ENCODE data around the gene SPOCK2.
A peak's percentile ranks its signal among the peaks of the same experiment; 100 is the strongest.

The SPOCK2 gene

DNA sequence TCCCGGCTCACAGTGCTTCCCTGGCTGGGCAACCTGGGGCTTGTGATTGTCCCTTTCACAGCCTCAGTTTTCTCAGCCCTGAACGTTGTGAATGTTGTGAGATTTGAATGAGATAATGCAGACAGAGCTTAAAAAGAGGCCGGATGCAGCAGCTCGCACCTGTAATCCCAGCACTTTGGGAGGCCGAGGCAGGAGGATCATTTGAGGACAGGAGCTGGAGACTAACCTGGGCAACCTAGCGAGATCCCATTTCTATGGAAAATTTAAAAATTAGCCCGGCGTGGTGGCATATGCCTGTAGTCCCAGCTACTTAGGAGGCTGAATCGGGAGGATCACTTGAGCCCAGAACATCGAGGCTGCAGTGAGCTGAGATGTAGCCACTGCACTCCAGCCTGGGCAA lies 56.6 kb downstream of the SPOCK2 start:
- H3K27ac ChIP-seq (ENCODE audit: extremely low read depth, low read depth, low read length) = no peak overlapping the region
- H3K9me3 ChIP-seq (ENCODE audit: control insufficient read depth, insufficient read depth, low read depth, low read length) = no peaks in the 10 kb centered on the region
- ChIA-PET CTCF (interaction anchor here (1.1 to 2.5 kb wide), 3 partner anchors 17 to 135 kb away, joined by 5 to 8 read pairs (median 7); no protein-coding TSS in a partner anchor), POLR2A (no interaction called here)
- H3K4me3 ChIP-seq (ENCODE audit: low read depth, low read length) = no peak overlapping the region
- no peaks in the 10 kb centered on the region for H3K36me3 ChIP-seq (ENCODE audit: control insufficient read depth in 2 of 2, insufficient read depth in 1 of 2, low read length in 2 of 2)
- peaks cover 7% of the 10 kb centered on the region; the same call in 1 of the 2 replicates for H3K4me1 ChIP-seq (ENCODE audit: control insufficient read depth, insufficient read depth, low read length)
- TF ChIP-seq ZNF121 (tag by site-specific recombination; IDR thresholded peaks at IDR 0.05) (0 out of 2 replicates have a peak, but pooled peaks have one; percentile 25), ZNF239 (tag by site-specific recombination; IDR thresholded peaks at IDR 0.05) (no peak)

DNA sequence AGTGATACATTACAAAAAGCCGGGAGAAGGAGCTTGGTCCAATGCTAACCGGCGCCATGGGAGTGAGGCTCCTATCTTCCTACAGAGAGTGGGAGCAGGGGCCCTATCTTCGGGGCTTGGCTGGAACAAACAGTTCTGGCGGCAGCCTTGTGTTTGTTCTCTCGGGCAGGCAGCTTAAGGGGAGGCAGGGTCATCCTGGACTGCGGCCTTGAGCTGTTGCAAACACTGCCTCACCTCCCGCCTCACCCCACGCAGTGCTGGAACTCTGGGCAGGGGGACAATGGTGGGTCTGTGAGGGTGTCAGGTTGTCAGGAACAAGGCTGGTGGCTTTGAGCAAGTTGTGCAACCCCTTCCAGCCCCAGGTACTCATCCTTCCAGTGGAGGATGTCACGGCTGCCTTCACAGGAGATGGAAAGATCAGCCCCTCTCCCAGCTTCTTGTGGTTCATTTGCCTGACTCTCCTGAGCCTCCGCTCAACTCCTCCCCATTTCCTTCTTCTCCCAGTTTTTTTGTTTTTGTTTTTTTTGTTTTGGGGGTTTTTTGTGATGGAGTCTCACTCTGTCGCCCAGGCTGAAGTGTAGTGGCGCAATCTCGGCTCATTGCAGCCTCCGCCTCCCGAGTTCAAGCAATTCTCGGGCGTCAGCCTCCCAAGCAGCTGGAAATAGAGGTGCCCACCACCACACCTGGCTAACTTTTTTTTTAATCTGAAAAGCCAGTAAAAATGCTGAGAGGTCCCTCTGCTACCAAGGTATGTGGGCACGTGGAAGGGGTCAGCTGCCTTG lies 57.4 kb downstream of the SPOCK2 start:
- POLR2A ChIA-PET = interaction anchor here (0.5 kb wide), 1 partner anchor 1532 kb away, joined by 3 read pairs; no protein-coding TSS in a partner anchor
- no peak overlapping the region for H3K27ac ChIP-seq (ENCODE audit: extremely low read depth, low read depth, low read length)
- H3K4me1 ChIP-seq (ENCODE audit: control insufficient read depth, insufficient read depth, low read length) = peaks cover 12% of the 10 kb centered on the region; the same call in 1 of the 2 replicates
- H3K9me3 ChIP-seq (ENCODE audit: control insufficient read depth, insufficient read depth, low read depth, low read length) = no peaks in the 10 kb centered on the region
- CTCF ChIA-PET = interaction anchor here (0.5 to 2.5 kb wide), 6 partner anchors 18 to 799 kb away, joined by 3 to 8 read pairs (median 4); no protein-coding TSS in a partner anchor
- TF ChIP-seq ZNF354C (tag by site-specific recombination; IDR thresholded peaks at IDR 0.05; ENCODE audit: borderline replicate concordance, low read depth) (no peak), ZNF133 (tag by site-specific recombination; IDR thresholded peaks at IDR 0.05) (no peak), ZNF792 (tag by site-specific recombination; IDR thresholded peaks at IDR 0.05) (no peak), ZNF341 (tag by site-specific recombination; IDR thresholded peaks at IDR 0.05; ENCODE audit: low read depth) (peak; percentile 88)
- no peaks in the 10 kb centered on the region for H3K36me3 ChIP-seq (ENCODE audit: control insufficient read depth in 2 of 2, insufficient read depth in 1 of 2, low read length in 2 of 2)
- H3K4me3 ChIP-seq (ENCODE audit: low read depth, low read length) = no peak overlapping the region

DNA sequence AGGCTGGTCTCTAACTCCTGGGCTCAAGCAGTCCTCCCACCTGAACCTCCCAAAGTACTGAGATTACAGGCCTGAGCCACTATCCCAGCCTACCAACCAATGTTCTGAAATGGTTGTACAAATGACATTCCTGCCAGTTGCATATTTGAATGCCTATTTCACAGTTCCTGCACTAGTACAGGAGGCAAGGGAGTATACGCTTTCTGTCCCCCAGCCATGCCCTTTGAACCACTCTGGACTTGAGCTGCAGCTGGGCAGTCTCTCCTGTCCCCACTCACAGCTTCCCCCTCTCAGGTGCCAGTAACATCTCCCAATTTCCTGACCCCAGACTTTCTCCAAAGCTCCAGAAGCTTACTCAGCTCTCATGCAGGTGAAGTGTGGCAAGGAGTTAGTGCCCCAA lies 58.9 kb downstream of the SPOCK2 start:
- H3K36me3 ChIP-seq (ENCODE audit: control insufficient read depth in 2 of 2, insufficient read depth in 1 of 2, low read length in 2 of 2) = no peaks in the 10 kb centered on the region
- CTCF ChIA-PET = interaction anchor here (1.2 to 2.5 kb wide), 2 partner anchors 19 to 133 kb away, joined by 3 to 8 read pairs; no protein-coding TSS in a partner anchor
- H3K27ac ChIP-seq (ENCODE audit: extremely low read depth, low read depth, low read length) = no peak overlapping the region
- H3K9me3 ChIP-seq (ENCODE audit: control insufficient read depth, insufficient read depth, low read depth, low read length) = no peaks in the 10 kb centered on the region
- TF ChIP-seq ZNF239 (tag by site-specific recombination; IDR thresholded peaks at IDR 0.05) = no peak
- TF ChIP-seq GFI1B (tag by site-specific recombination; IDR thresholded peaks at IDR 0.05) = no peak
- TF ChIP-seq ZNF571 (tag by site-specific recombination; IDR thresholded peaks at IDR 0.05) = no peak
- no peak for TF ChIP-seq ZBTB48 (tag by site-specific recombination; IDR thresholded peaks at IDR 0.05)
- TF ChIP-seq ZNF555 (tag by site-specific recombination; conservative IDR thresholded peaks at IDR 0.05) = no peak
- no peak for TF ChIP-seq ZNF792 (tag by site-specific recombination; IDR thresholded peaks at IDR 0.05)
- no peak for TF ChIP-seq WT1 (tag by site-specific recombination; IDR thresholded peaks at IDR 0.05)
- POLR2A ChIA-PET = no interaction called here
- H3K4me1 ChIP-seq (ENCODE audit: control insufficient read depth, insufficient read depth, low read length) = peaks cover 12% of the 10 kb centered on the region; the same call in 1 of the 2 replicates
- H3K4me3 ChIP-seq (ENCODE audit: low read depth, low read length) = no peak overlapping the region

DNA sequence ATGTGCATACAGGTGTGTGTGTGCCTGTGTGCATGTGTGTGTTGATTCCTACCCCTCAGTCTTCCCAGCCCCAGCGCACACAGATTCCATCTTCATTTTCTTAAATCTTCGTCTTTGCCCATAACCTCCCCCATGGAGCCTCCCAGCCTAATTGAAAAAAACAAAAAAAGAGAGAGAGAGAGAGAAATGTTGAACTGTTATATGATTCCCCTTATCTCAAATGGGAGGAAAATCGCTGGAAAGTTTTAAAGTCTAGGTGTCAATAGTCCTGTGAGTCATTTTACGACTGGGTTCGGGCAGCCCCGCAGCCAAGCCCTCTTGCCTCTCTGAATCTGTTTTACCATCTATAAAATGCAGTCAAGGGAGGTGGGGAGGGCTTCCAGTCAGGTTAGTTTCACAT lies 60.9 kb downstream of the SPOCK2 start:
- no peaks in the 10 kb centered on the region for H3K9me3 ChIP-seq (ENCODE audit: control insufficient read depth, insufficient read depth, low read depth, low read length)
- peaks cover 12% of the 10 kb centered on the region; the same call in 1 of the 2 replicates for H3K4me1 ChIP-seq (ENCODE audit: control insufficient read depth, insufficient read depth, low read length)
- no peaks in the 10 kb centered on the region for H3K36me3 ChIP-seq (ENCODE audit: control insufficient read depth in 2 of 2, insufficient read depth in 1 of 2, low read length in 2 of 2)
- H3K27ac ChIP-seq (ENCODE audit: extremely low read depth, low read depth, low read length) = no peak overlapping the region; the same call in 1 of the 2 replicates
- H3K4me3 ChIP-seq (ENCODE audit: low read depth, low read length) = no peak overlapping the region
- POLR2A ChIA-PET = no interaction called here
- CTCF ChIA-PET = interaction anchor here (1.7 kb wide), 1 partner anchor 17 kb away, joined by 5 read pairs; no protein-coding TSS in a partner anchor
- TF ChIP-seq, protein P1, sequence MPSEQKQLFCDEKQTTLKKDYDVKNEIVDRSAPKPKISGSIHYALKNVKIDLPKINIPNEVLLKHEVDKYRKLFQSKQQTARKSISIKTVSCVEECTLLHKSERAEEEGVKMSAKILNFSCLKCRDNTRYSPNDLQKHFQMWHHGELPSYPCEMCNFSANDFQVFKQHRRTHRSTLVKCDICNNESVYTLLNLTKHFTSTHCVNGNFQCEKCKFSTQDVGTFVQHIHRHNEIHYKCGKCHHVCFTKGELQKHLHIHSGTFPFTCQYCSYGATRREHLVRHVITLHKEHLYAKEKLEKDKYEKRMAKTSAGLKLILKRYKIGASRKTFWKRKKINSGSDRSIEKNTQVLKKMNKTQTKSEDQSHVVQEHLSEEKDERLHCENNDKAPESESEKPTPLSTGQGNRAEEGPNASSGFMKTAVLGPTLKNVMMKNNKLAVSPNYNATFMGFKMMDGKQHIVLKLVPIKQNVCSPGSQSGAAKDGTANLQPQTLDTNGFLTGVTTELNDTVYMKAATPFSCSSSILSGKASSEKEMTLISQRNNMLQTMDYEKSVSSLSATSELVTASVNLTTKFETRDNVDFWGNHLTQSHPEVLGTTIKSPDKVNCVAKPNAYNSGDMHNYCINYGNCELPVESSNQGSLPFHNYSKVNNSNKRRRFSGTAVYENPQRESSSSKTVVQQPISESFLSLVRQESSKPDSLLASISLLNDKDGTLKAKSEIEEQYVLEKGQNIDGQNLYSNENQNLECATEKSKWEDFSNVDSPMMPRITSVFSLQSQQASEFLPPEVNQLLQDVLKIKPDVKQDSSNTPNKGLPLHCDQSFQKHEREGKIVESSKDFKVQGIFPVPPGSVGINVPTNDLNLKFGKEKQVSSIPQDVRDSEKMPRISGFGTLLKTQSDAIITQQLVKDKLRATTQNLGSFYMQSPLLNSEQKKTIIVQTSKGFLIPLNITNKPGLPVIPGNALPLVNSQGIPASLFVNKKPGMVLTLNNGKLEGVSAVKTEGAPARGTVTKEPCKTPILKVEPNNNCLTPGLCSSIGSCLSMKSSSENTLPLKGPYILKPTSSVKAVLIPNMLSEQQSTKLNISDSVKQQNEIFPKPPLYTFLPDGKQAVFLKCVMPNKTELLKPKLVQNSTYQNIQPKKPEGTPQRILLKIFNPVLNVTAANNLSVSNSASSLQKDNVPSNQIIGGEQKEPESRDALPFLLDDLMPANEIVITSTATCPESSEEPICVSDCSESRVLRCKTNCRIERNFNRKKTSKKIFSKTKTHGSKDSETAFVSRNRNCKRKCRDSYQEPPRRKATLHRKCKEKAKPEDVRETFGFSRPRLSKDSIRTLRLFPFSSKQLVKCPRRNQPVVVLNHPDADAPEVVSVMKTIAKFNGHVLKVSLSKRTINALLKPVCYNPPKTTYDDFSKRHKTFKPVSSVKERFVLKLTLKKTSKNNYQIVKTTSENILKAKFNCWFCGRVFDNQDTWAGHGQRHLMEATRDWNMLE (tag by site-specific recombination; conservative IDR thresholded peaks at IDR 0.05; ENCODE audit: low read depth) = no peak
- TF ChIP-seq, protein P2, sequence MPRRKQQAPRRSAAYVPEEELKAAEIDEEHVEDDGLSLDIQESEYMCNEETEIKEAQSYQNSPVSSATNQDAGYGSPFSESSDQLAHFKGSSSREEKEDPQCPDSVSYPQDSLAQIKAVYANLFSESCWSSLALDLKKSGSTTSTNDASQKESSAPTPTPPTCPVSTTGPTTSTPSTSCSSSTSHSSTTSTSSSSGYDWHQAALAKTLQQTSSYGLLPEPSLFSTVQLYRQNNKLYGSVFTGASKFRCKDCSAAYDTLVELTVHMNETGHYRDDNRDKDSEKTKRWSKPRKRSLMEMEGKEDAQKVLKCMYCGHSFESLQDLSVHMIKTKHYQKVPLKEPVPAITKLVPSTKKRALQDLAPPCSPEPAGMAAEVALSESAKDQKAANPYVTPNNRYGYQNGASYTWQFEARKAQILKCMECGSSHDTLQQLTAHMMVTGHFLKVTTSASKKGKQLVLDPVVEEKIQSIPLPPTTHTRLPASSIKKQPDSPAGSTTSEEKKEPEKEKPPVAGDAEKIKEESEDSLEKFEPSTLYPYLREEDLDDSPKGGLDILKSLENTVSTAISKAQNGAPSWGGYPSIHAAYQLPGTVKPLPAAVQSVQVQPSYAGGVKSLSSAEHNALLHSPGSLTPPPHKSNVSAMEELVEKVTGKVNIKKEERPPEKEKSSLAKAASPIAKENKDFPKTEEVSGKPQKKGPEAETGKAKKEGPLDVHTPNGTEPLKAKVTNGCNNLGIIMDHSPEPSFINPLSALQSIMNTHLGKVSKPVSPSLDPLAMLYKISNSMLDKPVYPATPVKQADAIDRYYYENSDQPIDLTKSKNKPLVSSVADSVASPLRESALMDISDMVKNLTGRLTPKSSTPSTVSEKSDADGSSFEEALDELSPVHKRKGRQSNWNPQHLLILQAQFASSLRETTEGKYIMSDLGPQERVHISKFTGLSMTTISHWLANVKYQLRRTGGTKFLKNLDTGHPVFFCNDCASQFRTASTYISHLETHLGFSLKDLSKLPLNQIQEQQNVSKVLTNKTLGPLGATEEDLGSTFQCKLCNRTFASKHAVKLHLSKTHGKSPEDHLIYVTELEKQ (tag by site-specific recombination; IDR thresholded peaks at IDR 0.05; ENCODE audit: borderline replicate concordance) = peak; percentile 88; the same call in 1 of the 2 replicates
- TF ChIP-seq BCL11A (tag by site-specific recombination; IDR thresholded peaks at IDR 0.05; ENCODE audit: low read depth) = 0 out of 2 replicates have a peak, but pooled peaks have one; percentile 62
- TF ChIP-seq, protein P3, sequence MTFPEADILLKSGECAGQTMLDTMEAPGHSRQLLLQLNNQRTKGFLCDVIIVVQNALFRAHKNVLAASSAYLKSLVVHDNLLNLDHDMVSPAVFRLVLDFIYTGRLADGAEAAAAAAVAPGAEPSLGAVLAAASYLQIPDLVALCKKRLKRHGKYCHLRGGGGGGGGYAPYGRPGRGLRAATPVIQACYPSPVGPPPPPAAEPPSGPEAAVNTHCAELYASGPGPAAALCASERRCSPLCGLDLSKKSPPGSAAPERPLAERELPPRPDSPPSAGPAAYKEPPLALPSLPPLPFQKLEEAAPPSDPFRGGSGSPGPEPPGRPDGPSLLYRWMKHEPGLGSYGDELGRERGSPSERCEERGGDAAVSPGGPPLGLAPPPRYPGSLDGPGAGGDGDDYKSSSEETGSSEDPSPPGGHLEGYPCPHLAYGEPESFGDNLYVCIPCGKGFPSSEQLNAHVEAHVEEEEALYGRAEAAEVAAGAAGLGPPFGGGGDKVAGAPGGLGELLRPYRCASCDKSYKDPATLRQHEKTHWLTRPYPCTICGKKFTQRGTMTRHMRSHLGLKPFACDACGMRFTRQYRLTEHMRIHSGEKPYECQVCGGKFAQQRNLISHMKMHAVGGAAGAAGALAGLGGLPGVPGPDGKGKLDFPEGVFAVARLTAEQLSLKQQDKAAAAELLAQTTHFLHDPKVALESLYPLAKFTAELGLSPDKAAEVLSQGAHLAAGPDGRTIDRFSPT (tag by site-specific recombination; IDR thresholded peaks at IDR 0.05) = peak; percentile 81
